ENCODE results near the gene AAMP.

The AAMP gene

GRCh38 chr2:218218268-218219185, 51.4 kb downstream of the AAMP start:
- TF ChIP-seq GATA3 (IDR thresholded peaks at IDR 0.05; ENCODE audit: low read depth, low read length) (no peak), GATA2 (IDR thresholded peaks at IDR 0.05; ENCODE audit: low read depth, low read length) (no peak)

- TF ChIP-seq GATA3 (IDR thresholded peaks at IDR 0.05; ENCODE audit: low read depth, low read length) = no peak
- no peak for TF ChIP-seq GATA2 (IDR thresholded peaks at IDR 0.05; ENCODE audit: low read depth, low read length)
These were observed 52.3 kb downstream of the AAMP start for GRCh38 chr2:218217360-218218267.

- no peak for TF ChIP-seq GATA2 (IDR thresholded peaks at IDR 0.05; ENCODE audit: low read depth, low read length)
- TF ChIP-seq GATA3 (IDR thresholded peaks at IDR 0.05; ENCODE audit: low read depth, low read length) = no peak
These were observed 53.1 kb downstream of the AAMP start, which contains the start of gene ARPC2 for GRCh38 chr2:218216674-218217359. TSS of gene ARPC2 (plus strand) at chr2:218217189. CDS start at chr2:218217471, 282 bp downstream.

DNA sequence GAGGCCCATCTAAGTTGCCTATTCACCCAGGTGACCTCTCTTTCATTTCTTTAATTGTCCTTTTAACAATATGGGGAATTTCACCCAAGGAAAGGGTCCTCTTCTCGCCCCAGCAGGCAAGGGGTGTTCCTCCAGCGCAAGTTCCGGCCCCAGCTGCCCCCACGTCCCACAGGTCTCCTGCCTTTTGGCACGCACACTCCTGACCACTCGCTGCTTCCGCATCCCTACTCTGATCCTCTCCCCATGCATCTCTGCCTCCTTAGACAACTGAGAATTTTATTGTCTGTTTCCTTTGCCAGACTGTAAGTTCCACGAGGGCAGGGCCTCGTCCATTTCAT, 53.6 kb downstream of the AAMP start:
- TF ChIP-seq GATA3 (IDR thresholded peaks at IDR 0.05; ENCODE audit: low read depth, low read length) (no peak), GATA2 (IDR thresholded peaks at IDR 0.05; ENCODE audit: low read depth, low read length) (no peak)
